HL-60 (cell line): ENCODE measurements around the gene AGER.

Source experiments
- DNase-seq, 2 experiments: peaks; one replicate each; pipeline ENCODE4 v3.0.0-alpha.2; 2010 to 2020; ENCODE audit warnings: low read depth in 1 of 2, low spot score in 1 of 2
- H3K27ac ChIP-seq: fragments of 250-450 bp; sonication (Bioruptor Pico); replicated peaks from 2 replicates; pipeline ENCODE4 v1.5.1; 2020; ENCODE audit warnings: mild to moderate bottlenecking, moderate library complexity
- H3K27me3 ChIP-seq: fragments of 250-450 bp; sonication (Bioruptor Pico); 2 replicates; pipeline ENCODE4 v1.5.1; 2021; ENCODE audit warnings: mild to moderate bottlenecking, moderate library complexity; ENCODE audit not compliant: insufficient read depth, poor library complexity, severe bottlenecking
- H3K4me3 ChIP-seq: replicated peaks from 2 replicates; pipeline ENCODE4 v1.5.1; 2011; ENCODE audit warnings: mild to moderate bottlenecking, control low read depth, low read length; ENCODE audit not compliant: insufficient read depth
- GABPA ChIP-seq: IDR thresholded peaks from 2 replicates; pipeline ENCODE4 v1.6.1; 2012; ENCODE audit warnings: low read depth
- POLR2AphosphoS5 ChIP-seq: IDR thresholded peaks from 2 replicates; pipeline ENCODE4 v1.6.1; 2012; ENCODE audit warnings: low read depth
- REST ChIP-seq: IDR thresholded peaks from 2 replicates; pipeline ENCODE4 v1.6.1; 2012; ENCODE audit warnings: low read depth; ENCODE audit not compliant: insufficient replicate concordance
- SPI1 ChIP-seq: IDR thresholded peaks from 2 replicates; pipeline ENCODE4 v1.6.1; 2012; ENCODE audit warnings: low read depth, mild to moderate bottlenecking, borderline replicate concordance
- TF ChIP-seq, protein P1 (sequence below): IDR thresholded peaks from one replicate; pipeline ENCODE4 v1.5.1; 2011; ENCODE audit warnings: low read length, control low read depth, inconsistent platforms; ENCODE audit not compliant: insufficient read depth

AGER gene

DNA sequence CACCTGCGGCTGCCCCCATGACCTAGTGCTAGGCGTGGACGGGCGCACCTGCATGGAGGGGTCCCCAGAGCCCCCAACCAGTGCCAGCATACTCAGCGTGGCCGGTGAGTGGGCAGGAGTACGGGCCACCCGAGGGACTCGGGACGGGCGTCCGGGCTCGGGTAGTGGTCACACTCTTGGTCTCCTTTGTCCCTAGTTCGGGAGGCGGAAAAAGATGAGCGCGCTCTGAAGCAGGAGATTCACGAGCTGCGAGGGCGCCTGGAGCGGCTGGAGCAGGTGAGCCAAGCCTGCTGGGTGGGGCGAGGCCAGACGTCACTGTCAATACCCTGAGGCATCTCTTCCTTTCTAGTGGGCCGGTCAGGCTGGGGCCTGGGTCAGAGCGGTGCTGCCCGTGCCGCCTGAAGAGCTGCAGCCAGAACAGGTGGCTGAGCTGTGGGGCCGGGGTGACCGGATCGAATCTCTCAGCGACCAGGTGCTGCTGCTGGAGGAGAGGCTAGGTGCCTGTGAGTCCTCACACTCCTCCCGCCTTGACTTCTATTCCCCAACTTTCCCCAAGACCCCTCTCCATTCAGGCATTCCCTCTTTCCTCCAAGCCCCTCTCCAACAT, 16.8 kb downstream of the AGER start:
- Histone ChIP-seq H3K27ac (no peak overlapping the region), H3K27me3 (no peaks in the 10 kb centered on the region), H3K4me3 (no peak overlapping the region)
- no peak for DNase-seq
- TF ChIP-seq SPI1: no peak
- TF ChIP-seq GABPA: no peak
- no peak for TF ChIP-seq REST
- TF ChIP-seq POLR2AphosphoS5: no peak
- TF ChIP-seq, protein P1, sequence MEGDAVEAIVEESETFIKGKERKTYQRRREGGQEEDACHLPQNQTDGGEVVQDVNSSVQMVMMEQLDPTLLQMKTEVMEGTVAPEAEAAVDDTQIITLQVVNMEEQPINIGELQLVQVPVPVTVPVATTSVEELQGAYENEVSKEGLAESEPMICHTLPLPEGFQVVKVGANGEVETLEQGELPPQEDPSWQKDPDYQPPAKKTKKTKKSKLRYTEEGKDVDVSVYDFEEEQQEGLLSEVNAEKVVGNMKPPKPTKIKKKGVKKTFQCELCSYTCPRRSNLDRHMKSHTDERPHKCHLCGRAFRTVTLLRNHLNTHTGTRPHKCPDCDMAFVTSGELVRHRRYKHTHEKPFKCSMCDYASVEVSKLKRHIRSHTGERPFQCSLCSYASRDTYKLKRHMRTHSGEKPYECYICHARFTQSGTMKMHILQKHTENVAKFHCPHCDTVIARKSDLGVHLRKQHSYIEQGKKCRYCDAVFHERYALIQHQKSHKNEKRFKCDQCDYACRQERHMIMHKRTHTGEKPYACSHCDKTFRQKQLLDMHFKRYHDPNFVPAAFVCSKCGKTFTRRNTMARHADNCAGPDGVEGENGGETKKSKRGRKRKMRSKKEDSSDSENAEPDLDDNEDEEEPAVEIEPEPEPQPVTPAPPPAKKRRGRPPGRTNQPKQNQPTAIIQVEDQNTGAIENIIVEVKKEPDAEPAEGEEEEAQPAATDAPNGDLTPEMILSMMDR: no peak

DNA sequence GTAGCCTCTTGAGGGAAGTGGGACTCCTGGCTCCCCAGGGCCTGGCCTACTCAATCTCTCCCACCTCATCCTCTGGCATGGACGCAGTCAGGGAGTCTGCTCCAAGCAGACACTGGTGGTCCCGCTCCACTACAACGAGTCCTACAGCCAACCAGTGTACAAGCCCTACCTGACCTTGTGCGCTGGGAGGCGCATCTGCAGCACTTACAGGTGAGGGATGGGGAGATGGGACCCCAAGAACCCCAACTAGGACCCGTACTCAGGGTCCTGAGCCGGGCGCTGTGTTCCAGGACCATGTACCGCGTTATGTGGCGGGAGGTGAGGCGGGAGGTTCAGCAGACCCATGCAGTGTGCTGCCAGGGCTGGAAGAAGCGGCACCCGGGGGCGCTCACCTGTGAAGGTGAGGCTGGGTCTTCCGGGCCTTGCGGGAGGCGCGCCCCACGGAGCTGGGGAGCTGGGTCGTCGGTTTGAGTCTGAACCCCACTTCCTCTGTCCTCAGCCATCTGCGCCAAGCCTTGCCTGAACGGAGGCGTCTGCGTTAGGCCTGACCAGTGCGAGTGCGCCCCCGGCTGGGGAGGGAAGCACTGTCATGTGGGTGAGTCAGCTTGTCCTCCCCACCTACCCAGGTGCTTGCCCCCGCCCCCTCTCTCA, 17.5 kb downstream of the AGER start:
- TF ChIP-seq REST: no peak
- no peak for TF ChIP-seq SPI1
- TF ChIP-seq GABPA: no peak
- TF ChIP-seq, protein P1: no peak
- TF ChIP-seq POLR2AphosphoS5: no peak
- Histone ChIP-seq H3K27ac (no peak overlapping the region), H3K27me3 (no peaks in the 10 kb centered on the region), H3K4me3 (no peak overlapping the region)
- no peak for DNase-seq

- Histone ChIP-seq H3K27ac (no peak within 1 kb of the TSS), H3K27me3 (no peaks in the 10 kb centered on the region), H3K4me3 (no peak within 1 kb of the TSS)
- no peak for DNase-seq
- TF ChIP-seq GABPA (no peak), REST (no peak), POLR2AphosphoS5 (no peak), SPI1 (no peak)
- TF ChIP-seq, protein P1: no peak
Measured at GRCh38 chr6:32164295-32164694, 19.8 kb downstream of the AGER start, which contains the start of gene EGFL8. Gene EGFL8, plus strand, starts transcription at chr6:32164595. Its CDS starts 1,571 bp downstream, at chr6:32166166.
